SK-N-MC (cell line): ENCODE results near the gene AGPAT2.

Source experiments
- DNase-seq: peaks from one replicate; pipeline ENCODE4 v3.0.0-alpha.2; 2011; ENCODE audit warnings: low read depth, low spot score
- H3K27ac ChIP-seq: fragments of 200-600 bp; sonication (generic); 2 replicates; pipeline ENCODE4 v1.5.1; 2016; ENCODE audit warnings: mixed run types
- H3K36me3 ChIP-seq: fragments of 200-600 bp; sonication (generic); 2 replicates; pipeline ENCODE4 v1.6.1; 2017; ENCODE audit warnings: antibody characterized with exemption, low read length, mixed read lengths; ENCODE audit not compliant: insufficient read depth
- H3K4me3 ChIP-seq: fragments of 200-600 bp; sonication (generic); 2 replicates; pipeline ENCODE4 v1.5.1; 2016
- H3K9ac ChIP-seq: fragments of 200-600 bp; sonication (generic); 2 replicates; pipeline ENCODE4 v1.8.0; 2017; ENCODE audit warnings: mixed run types, mixed read lengths; ENCODE audit not compliant: insufficient read length
- H3K9me3 ChIP-seq: fragments of 200-600 bp; sonication (generic); 2 replicates; pipeline ENCODE4 v1.6.1; 2017; ENCODE audit warnings: low read depth, mild to moderate bottlenecking, antibody characterized with exemption, low read length, moderate library complexity, mixed read lengths
- EZH2 ChIP-seq: fragments of 200-600 bp; sonication (generic); IDR thresholded peaks from one replicate; pipeline ENCODE4 v1.6.1; 2017; ENCODE audit warnings: antibody characterized with exemption
- FOXP2 ChIP-seq: optimal IDR thresholded peaks from 2 replicates; pipeline ENCODE3; 2011; ENCODE audit warnings: mild to moderate bottlenecking, moderate library complexity; ENCODE audit not compliant: insufficient read depth; ENCODE audit errors: extremely low read length, control extremely low read depth
- POLR2AphosphoS5 ChIP-seq: IDR thresholded peaks from 2 replicates; pipeline ENCODE4 v1.6.1; 2012; ENCODE audit warnings: mild to moderate bottlenecking, low read depth, low read length, borderline replicate concordance

Gene AGPAT2

DNA sequence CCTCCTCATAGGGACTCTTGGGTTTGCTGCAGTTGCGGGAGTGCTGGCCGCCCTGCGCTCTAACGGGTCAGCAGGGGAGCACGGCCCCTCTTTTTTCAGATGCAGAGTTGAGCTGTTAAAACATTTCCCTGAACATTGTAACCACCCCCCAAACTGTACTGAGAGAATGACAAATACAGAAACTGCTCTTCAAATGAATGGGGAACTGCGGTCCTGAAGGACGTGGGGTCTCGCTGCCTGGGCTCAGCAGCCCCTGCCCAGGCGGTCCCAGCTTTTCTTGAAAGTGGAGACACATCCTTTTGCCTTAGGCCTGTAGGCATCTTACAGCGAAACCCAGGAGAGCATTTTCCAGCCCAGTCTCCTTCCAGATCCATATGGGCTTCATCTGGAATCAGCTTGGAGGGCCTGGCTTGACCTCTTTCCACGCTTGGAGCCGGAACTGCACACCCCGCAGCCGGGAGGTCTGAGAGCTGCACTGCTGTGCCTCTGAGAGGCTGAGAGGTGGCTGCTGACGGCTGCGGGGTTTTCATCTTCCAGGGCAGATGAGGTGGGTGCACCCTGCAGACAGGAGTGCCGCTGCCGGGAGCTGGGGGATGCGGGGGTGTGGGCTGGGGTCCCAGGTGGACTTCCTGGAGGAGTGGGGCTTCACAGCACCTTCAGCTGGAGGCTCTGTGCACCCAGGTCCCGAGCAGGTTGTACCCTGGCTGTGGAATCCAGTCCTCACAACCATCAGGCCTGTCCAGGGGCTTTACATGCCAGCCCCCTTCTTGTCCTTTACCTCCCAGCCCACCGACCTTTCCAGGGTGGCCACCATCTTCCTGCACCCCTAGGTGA is 1.2 kb upstream of the AGPAT2 start:
- Histone ChIP-seq H3K36me3 (no peaks in the 10 kb centered on the region), H3K27ac (no peak overlapping the region), H3K4me3 (no peak overlapping the region), H3K9ac (no peak overlapping the region), H3K9me3 (no peaks in the 10 kb centered on the region)
- no peak for DNase-seq
- no peak for TF ChIP-seq FOXP2
- TF ChIP-seq POLR2AphosphoS5 = no peak
- no peak for TF ChIP-seq EZH2

DNA sequence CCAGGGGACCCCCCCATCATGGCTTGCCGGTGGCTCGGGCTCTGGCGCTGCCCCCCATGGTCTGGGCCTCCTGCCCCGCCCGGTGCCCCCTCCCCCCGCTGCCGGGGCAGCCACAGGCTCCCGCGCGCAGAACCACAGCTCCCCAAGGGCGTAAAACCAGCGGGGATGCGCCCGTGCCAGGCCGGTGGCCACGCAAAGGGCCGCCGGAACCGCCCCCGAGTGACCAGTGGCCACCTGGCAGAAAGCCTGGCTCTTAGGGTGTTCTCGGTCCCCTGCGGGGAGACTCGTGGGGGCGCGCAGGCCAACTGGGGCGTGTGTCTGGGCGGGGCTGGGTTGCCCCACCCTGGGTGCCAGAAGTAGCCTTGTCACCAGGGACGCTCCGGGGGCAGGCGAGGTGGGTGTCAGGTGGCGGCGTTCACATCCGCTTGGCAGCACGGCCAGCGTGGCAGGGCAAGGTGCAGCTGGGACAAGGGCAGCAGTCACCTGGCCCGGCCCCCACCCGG is 515 bp upstream of the AGPAT2 start:
- H3K27ac ChIP-seq = no peak overlapping the region
- TF ChIP-seq EZH2 (no peak), FOXP2 (no peak), POLR2AphosphoS5 (no peak)
- H3K4me3 ChIP-seq = peak overlapping the region; percentile 90; the same call in 1 of the 2 replicates

DNA sequence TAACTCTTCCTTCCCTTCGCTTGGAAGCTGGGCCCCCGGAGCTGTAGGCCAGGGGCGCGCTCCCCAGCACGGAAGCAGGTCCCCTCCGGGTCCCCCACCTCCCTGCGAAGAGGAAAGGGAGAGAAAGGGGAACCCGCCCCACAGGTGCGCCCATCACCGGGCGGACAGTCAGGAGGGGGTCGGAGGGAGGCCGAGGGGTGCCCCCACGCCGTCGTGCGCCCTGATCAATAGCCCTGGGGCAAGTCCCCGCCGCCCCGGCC is 793 bp downstream of the AGPAT2 start:
- no peak overlapping the region for H3K27ac ChIP-seq
- H3K9me3 ChIP-seq = no peaks in the 10 kb centered on the region
- H3K4me3 ChIP-seq = peak overlapping the region; percentile 90
- DNase-seq = no peak
- TF ChIP-seq FOXP2 (no peak), EZH2 (no peak), POLR2AphosphoS5 (no peak)
- no peaks in the 10 kb centered on the region for H3K36me3 ChIP-seq
- H3K9ac ChIP-seq = peak overlapping the region; percentile 81

More for the DNA sequence above, 515 bp upstream of the AGPAT2 start:
- no peak overlapping the region for H3K9ac ChIP-seq
- H3K9me3 ChIP-seq = no peaks in the 10 kb centered on the region
- no peak for DNase-seq
- H3K36me3 ChIP-seq = no peaks in the 10 kb centered on the region

DNA sequence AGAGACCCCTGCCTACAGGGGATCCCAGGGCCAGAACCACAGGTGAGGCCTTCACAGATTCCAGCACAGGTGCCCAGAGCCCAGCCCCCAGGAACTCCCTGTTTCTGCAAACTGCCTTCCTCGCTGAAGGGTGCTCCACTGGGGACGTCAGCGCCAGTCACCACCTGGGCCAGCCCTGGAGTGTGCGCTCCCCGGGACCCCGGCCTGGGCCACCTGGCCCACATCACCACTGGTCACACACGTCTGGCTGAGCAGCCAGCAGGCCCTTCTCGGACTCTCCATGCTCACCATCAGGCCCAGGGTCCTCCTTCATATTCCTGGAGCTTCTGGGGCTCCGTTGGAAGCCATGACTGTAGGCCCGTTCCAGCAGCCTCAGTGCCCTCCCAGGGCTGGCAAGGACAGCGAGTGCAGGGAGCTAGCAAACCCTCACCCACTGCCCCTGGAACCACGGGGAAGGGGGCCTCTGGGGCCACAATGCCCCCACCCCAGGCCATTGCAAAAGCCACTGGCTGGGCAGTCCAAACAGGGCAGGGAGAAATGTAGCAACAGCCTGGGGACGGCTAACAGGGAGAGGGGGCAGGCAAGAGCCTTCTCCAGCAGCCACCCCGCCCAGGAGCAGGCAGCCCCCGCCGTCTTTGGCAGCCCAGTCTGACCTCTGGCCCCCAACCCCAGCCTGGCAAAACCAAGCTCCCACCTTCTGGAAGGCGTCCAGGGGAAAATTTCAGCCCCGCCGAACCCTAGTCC is 1.3 kb downstream of the AGPAT2 start:
- no peaks in the 10 kb centered on the region for H3K9me3 ChIP-seq
- peak overlapping the region; percentile 90 for H3K4me3 ChIP-seq
- TF ChIP-seq EZH2 = no peak
- TF ChIP-seq POLR2AphosphoS5 = no peak
- TF ChIP-seq FOXP2 = no peak
- H3K27ac ChIP-seq = no peak overlapping the region
- peak overlapping the region; percentile 81 for H3K9ac ChIP-seq
- no peak for DNase-seq
- H3K36me3 ChIP-seq = no peaks in the 10 kb centered on the region

DNA sequence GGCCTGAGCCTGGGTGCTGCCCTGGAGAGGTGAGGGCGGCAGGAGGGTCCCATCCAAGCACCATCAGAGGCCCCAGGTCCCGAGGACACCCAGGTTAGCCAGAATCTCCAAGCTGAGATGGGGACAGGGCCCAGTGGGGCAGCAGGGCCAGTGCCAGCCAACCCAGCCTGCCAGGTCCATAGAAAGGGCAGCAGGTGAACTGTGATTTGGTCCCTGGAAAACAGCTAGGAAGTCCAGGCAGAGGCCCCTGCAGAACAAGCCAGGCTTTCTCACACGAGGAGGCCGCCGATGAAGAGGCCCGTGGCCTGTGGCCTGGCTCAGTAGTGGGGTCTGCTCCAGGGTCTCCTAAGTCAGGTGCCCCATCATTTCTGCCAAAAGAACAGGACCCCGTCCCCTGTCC is 2.0 kb downstream of the AGPAT2 start:
- Histone ChIP-seq H3K36me3 (no peaks in the 10 kb centered on the region), H3K27ac (no peak overlapping the region)

DNA sequence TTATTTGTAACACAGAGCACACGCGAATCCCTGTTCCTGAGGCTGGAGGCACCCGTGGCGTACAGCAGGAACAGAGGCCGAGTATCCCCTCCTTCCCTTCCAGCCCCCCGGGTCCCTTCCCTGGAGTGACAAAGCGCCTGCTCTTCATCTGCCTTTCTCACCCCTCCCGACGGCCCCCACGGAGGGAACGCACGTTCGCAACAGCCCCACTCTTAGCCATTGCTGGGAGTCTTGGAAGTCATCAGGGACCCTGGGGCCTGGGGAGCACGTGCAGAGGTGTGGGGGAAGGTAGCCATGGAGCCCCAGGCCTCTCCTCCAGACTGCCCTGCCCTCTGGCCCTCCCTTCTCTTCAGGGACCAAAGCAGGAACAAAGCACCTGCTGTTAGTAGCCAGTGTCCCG is 2.5 kb downstream of the AGPAT2 start:
- no peak for DNase-seq
- H3K36me3 ChIP-seq = no peaks in the 10 kb centered on the region
- no peak overlapping the region for H3K4me3 ChIP-seq
- no peak overlapping the region for H3K27ac ChIP-seq
- H3K9me3 ChIP-seq = no peaks in the 10 kb centered on the region
- H3K9ac ChIP-seq = no peak overlapping the region
- TF ChIP-seq FOXP2 (no peak), POLR2AphosphoS5 (no peak), EZH2 (no peak)

More for the DNA sequence above, 2.0 kb downstream of the AGPAT2 start:
- TF ChIP-seq FOXP2 = no peak
- no peak for TF ChIP-seq EZH2
- no peak for TF ChIP-seq POLR2AphosphoS5
- peak overlapping the region; percentile 47 for H3K9ac ChIP-seq
- no peak overlapping the region for H3K4me3 ChIP-seq
- no peaks in the 10 kb centered on the region for H3K9me3 ChIP-seq
- no peak for DNase-seq

DNA sequence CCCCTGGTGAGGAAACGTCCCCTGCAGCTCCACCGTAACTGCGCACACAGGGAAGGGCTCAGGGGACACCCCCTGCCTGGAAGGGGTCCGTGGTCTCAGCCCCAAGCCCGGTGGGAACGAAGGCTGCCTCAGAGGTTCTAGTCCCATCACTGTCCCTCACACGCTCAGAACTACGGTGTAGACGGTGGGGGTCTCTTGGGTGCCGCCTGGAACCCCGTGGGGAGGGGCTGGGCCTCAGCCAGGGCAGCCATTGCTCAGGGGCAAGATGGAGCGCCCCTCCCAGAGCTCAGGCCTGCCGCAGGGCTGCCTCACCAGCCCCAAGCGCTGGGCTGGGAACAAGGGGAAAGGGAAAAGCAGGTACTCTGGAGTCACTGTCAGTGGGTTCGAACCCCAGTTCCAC is 2.9 kb downstream of the AGPAT2 start:
- Histone ChIP-seq H3K36me3 (no peaks in the 10 kb centered on the region), H3K4me3 (no peak overlapping the region), H3K9ac (no peak overlapping the region), H3K27ac (no peak overlapping the region), H3K9me3 (no peaks in the 10 kb centered on the region)
- no peak for DNase-seq
- no peak for TF ChIP-seq FOXP2
- TF ChIP-seq POLR2AphosphoS5 = no peak
- no peak for TF ChIP-seq EZH2

DNA sequence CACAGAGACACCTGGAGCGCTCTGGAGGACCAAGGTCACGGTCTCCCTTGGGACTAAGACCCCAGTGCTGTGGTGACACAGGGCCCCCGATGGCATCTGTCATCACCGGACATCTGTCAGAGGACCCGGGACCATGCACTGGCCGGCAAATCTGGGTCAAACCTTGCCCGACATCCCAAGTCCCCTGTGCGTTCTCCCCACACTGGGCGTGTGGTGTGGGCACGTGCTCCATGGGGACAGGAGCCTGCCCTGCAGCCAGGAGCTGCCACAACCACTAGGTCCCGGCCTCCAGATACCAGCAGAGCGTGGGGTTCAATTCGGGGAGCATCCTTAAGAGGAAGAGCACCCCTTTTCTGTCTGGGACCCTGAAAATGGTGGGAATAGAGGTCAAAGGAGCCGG is 3.5 kb downstream of the AGPAT2 start:
- DNase-seq = no peak
- H3K4me3 ChIP-seq = no peak overlapping the region
- TF ChIP-seq FOXP2 (no peak), EZH2 (no peak), POLR2AphosphoS5 (no peak)
- no peaks in the 10 kb centered on the region for H3K9me3 ChIP-seq
- no peaks in the 10 kb centered on the region for H3K36me3 ChIP-seq
- no peak overlapping the region for H3K27ac ChIP-seq
- no peak overlapping the region for H3K9ac ChIP-seq
